Coronary artery (tissue), 2 donors: ENCODE measurements around the gene HASPIN.

Experiments used
- DNase-seq: peaks from one replicate; pipeline ENCODE4 v3.0.0-alpha.2; 2017; ENCODE audit warnings: low spot score
- H3K27ac ChIP-seq, 2 donors: fragments of 200-600 bp; sonication (generic); one replicate each; pipeline ENCODE4 v1.5.1; 2016 to 2019
- H3K4me3 ChIP-seq: fragments of 200-600 bp; sonication (generic); 2 replicates; pipeline ENCODE4 v1.5.1; 2016; ENCODE audit warnings: mild to moderate bottlenecking, moderate library complexity
- TF ChIP-seq, protein P1 (sequence below): fragments of 200-600 bp; sonication (generic); IDR thresholded peaks from one replicate; pipeline ENCODE4 v1.5.1; 2019; ENCODE audit warnings: antibody characterized with exemption

The HASPIN gene

DNA sequence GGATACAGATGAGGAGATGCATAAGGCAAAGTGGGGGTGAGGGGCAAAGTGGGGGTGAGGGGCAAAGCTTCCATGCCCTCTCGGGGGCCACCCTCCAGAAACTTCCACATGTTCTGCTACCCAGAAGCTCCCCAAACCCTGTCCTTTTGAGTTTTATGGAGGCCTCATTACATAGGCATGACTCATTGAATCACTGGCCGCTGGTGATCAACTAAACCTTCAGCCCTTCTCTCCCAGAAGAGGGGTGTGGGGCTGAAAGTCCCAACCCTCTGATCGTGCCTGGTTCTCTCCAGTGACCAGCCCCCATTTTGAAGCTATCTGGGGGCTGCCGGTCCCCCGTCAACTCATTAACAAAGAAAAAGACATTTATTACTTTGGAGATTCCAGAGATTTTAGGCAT, 49.8 kb downstream of the HASPIN start:
- no peak for DNase-seq
- Histone ChIP-seq H3K4me3 (no peak overlapping the region), H3K27ac (no peak overlapping the region)
- TF ChIP-seq, protein P1, sequence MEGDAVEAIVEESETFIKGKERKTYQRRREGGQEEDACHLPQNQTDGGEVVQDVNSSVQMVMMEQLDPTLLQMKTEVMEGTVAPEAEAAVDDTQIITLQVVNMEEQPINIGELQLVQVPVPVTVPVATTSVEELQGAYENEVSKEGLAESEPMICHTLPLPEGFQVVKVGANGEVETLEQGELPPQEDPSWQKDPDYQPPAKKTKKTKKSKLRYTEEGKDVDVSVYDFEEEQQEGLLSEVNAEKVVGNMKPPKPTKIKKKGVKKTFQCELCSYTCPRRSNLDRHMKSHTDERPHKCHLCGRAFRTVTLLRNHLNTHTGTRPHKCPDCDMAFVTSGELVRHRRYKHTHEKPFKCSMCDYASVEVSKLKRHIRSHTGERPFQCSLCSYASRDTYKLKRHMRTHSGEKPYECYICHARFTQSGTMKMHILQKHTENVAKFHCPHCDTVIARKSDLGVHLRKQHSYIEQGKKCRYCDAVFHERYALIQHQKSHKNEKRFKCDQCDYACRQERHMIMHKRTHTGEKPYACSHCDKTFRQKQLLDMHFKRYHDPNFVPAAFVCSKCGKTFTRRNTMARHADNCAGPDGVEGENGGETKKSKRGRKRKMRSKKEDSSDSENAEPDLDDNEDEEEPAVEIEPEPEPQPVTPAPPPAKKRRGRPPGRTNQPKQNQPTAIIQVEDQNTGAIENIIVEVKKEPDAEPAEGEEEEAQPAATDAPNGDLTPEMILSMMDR, result no peak

DNA sequence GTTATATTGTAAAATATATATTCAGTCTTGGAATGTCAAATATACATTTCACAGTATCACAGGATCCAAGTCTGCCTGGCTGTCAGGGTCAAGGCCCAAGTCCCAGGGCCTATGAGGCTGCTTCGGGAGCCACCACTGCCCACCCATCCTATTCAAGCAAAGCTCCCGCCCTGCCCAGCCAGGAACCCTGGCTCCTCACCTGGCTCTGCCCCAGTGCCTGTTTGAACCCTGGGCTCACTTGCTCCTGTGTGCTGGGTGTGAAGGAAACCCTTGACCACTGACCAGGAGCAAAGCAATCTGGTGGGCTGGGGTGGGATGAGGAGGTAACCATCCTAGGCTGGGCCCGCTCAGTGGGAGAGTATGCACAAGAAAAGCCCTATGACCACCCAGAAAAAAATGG, 50.3 kb downstream of the HASPIN start:
- Histone ChIP-seq H3K4me3 (no peak overlapping the region), H3K27ac (no peak overlapping the region)
- no peak for DNase-seq
- TF ChIP-seq, protein P1, result no peak
